ENCODE results near the gene DNAJC19. TPM values are rescaled to one million over a fixed set of nuclear protein-coding genes. Genes with fewer than 3 reads are reported as not detected.

DNAJC19 gene
- total RNA-seq, 2 donors from 2014 or later, result 33.4 to 48.7 TPM

- no peaks in the 10 kb centered on the region for H3K9me3 Mint-ChIP-seq
- peaks cover 4% of the 10 kb centered on the region for H3K4me1 Mint-ChIP-seq
- no peak overlapping the region for H3K4me3 Mint-ChIP-seq
- H3K36me3 Mint-ChIP-seq (ENCODE audit: low read depth), result peaks cover 88% of the 10 kb centered on the region
- no peaks in the 10 kb centered on the region for H3K27me3 Mint-ChIP-seq
- H3K27ac Mint-ChIP-seq, result no peak overlapping the region
- no peak for ATAC-seq (replicated peaks)
Observed at GRCh38 chr3:180981912-180982311, 7.6 kb downstream of the DNAJC19 start.

- H3K9me3 Mint-ChIP-seq, result no peaks in the 10 kb centered on the region
- peak overlapping the region; percentile 46 for H3K27ac Mint-ChIP-seq
- no peaks in the 10 kb centered on the region for H3K4me1 Mint-ChIP-seq
Observed at GRCh38 chr3:180980611-180981010, 8.9 kb downstream of the DNAJC19 start.

GRCh38 chr3:180979961-180980360 is 9.6 kb downstream of the DNAJC19 start:
- no peak for ATAC-seq (replicated peaks)
- Mint-ChIP-seq H3K9me3 (no peaks in the 10 kb centered on the region), H3K36me3 (ENCODE audit: low read depth) (peaks cover 88% of the 10 kb centered on the region), H3K27ac (no peak overlapping the region), H3K27me3 (no peaks in the 10 kb centered on the region), H3K4me1 (no peaks in the 10 kb centered on the region), H3K4me3 (no peak overlapping the region)

More at GRCh38 chr3:180980611-180981010, 8.9 kb downstream of the DNAJC19 start:
- Mint-ChIP-seq H3K27me3 (no peaks in the 10 kb centered on the region), H3K36me3 (ENCODE audit: low read depth) (peaks cover 88% of the 10 kb centered on the region), H3K4me3 (no peak overlapping the region)
- ATAC-seq (replicated peaks), result peak; percentile 74

GRCh38 chr3:180977498-180977897 is 12.0 kb downstream of the DNAJC19 start:
- no peak overlapping the region for H3K27ac Mint-ChIP-seq
- peaks cover 85% of the 10 kb centered on the region for H3K36me3 Mint-ChIP-seq (ENCODE audit: low read depth)
- H3K27me3 Mint-ChIP-seq, result no peaks in the 10 kb centered on the region
- no peak overlapping the region for H3K4me3 Mint-ChIP-seq
- no peaks in the 10 kb centered on the region for H3K9me3 Mint-ChIP-seq
- no peak for ATAC-seq (replicated peaks)
- no peaks in the 10 kb centered on the region for H3K4me1 Mint-ChIP-seq

GRCh38 chr3:180974286-180974685 is 15.2 kb downstream of the DNAJC19 start:
- Mint-ChIP-seq H3K27ac (no peak overlapping the region), H3K27me3 (no peaks in the 10 kb centered on the region), H3K9me3 (no peaks in the 10 kb centered on the region), H3K36me3 (ENCODE audit: low read depth) (peaks cover 88% of the 10 kb centered on the region), H3K4me3 (no peak overlapping the region), H3K4me1 (no peaks in the 10 kb centered on the region)
- ATAC-seq (replicated peaks), result peak; percentile 46

GRCh38 chr3:180973543-180973942 is 16.0 kb downstream of the DNAJC19 start:
- H3K36me3 Mint-ChIP-seq (ENCODE audit: low read depth), result peaks cover 88% of the 10 kb centered on the region
- no peak for ATAC-seq (replicated peaks)
- no peak overlapping the region for H3K27ac Mint-ChIP-seq

GRCh38 chr3:180970931-180971330 is 18.6 kb downstream of the DNAJC19 start:
- ATAC-seq (replicated peaks), result no peak
- Mint-ChIP-seq H3K4me1 (no peaks in the 10 kb centered on the region), H3K4me3 (no peak overlapping the region), H3K9me3 (no peaks in the 10 kb centered on the region), H3K27ac (no peak overlapping the region), H3K36me3 (ENCODE audit: low read depth) (peaks cover 87% of the 10 kb centered on the region), H3K27me3 (no peaks in the 10 kb centered on the region)

More at GRCh38 chr3:180973543-180973942, 16.0 kb downstream of the DNAJC19 start:
- Mint-ChIP-seq H3K27me3 (no peaks in the 10 kb centered on the region), H3K4me3 (no peak overlapping the region), H3K4me1 (no peaks in the 10 kb centered on the region), H3K9me3 (no peaks in the 10 kb centered on the region)

- no peaks in the 10 kb centered on the region for H3K9me3 Mint-ChIP-seq
- H3K4me1 Mint-ChIP-seq, result peaks cover 10% of the 10 kb centered on the region
- H3K27me3 Mint-ChIP-seq, result no peaks in the 10 kb centered on the region
- H3K36me3 Mint-ChIP-seq (ENCODE audit: low read depth), result peaks cover 99% of the 10 kb centered on the region
- H3K4me3 Mint-ChIP-seq, result no peak overlapping the region
- H3K27ac Mint-ChIP-seq, result no peak overlapping the region
- ATAC-seq (replicated peaks), result no peak
Observed at GRCh38 chr3:180962530-180962929, 27.0 kb downstream of the DNAJC19 start.

GRCh38 chr3:180961552-180961951 is 28.0 kb downstream of the DNAJC19 start:
- H3K9me3 Mint-ChIP-seq, result no peaks in the 10 kb centered on the region
- peaks cover 98% of the 10 kb centered on the region for H3K36me3 Mint-ChIP-seq (ENCODE audit: low read depth)
- ATAC-seq (replicated peaks), result no peak
- peaks cover 10% of the 10 kb centered on the region for H3K4me1 Mint-ChIP-seq
- no peaks in the 10 kb centered on the region for H3K27me3 Mint-ChIP-seq
- H3K4me3 Mint-ChIP-seq, result no peak overlapping the region
- H3K27ac Mint-ChIP-seq, result no peak overlapping the region

- Mint-ChIP-seq H3K27ac (no peak overlapping the region), H3K27me3 (no peaks in the 10 kb centered on the region), H3K9me3 (no peaks in the 10 kb centered on the region), H3K4me1 (peaks cover 10% of the 10 kb centered on the region), H3K4me3 (no peak overlapping the region), H3K36me3 (ENCODE audit: low read depth) (peaks cover 98% of the 10 kb centered on the region)
- no peak for ATAC-seq (replicated peaks)
Observed at GRCh38 chr3:180961087-180961486, 28.4 kb downstream of the DNAJC19 start.

GRCh38 chr3:180959691-180960090 is 29.8 kb downstream of the DNAJC19 start:
- Mint-ChIP-seq H3K27ac (peak overlapping the region; percentile 71), H3K4me3 (peak overlapping the region; percentile 10)

GRCh38 chr3:180947761-180948390 is 41.7 kb downstream of the DNAJC19 start:
- H3K4me1 Mint-ChIP-seq, result peaks cover 4% of the 10 kb centered on the region
- no peak overlapping the region for H3K27ac Mint-ChIP-seq
- H3K36me3 Mint-ChIP-seq (ENCODE audit: low read depth), result peaks cover 94% of the 10 kb centered on the region
- H3K27me3 Mint-ChIP-seq, result no peaks in the 10 kb centered on the region
- no peaks in the 10 kb centered on the region for H3K9me3 Mint-ChIP-seq
- no peak for ATAC-seq (replicated peaks)
- H3K4me3 Mint-ChIP-seq, result no peak overlapping the region

More at GRCh38 chr3:180959691-180960090, 29.8 kb downstream of the DNAJC19 start:
- ATAC-seq (replicated peaks), result peak; percentile 88
- H3K4me1 Mint-ChIP-seq, result peaks cover 10% of the 10 kb centered on the region
- peaks cover 96% of the 10 kb centered on the region for H3K36me3 Mint-ChIP-seq (ENCODE audit: low read depth)
- H3K27me3 Mint-ChIP-seq, result no peaks in the 10 kb centered on the region
- H3K9me3 Mint-ChIP-seq, result no peaks in the 10 kb centered on the region

- Mint-ChIP-seq H3K4me3 (no peak overlapping the region), H3K27me3 (no peaks in the 10 kb centered on the region), H3K4me1 (no peaks in the 10 kb centered on the region), H3K9me3 (no peaks in the 10 kb centered on the region), H3K36me3 (ENCODE audit: low read depth) (peaks cover 94% of the 10 kb centered on the region), H3K27ac (no peak overlapping the region)
- no peak for ATAC-seq (replicated peaks)
Observed at GRCh38 chr3:180940826-180941225, 48.7 kb downstream of the DNAJC19 start.

- H3K9me3 Mint-ChIP-seq, result no peaks in the 10 kb centered on the region
- peaks cover 16% of the 10 kb centered on the region for H3K4me1 Mint-ChIP-seq
- no peak for ATAC-seq (replicated peaks)
- H3K36me3 Mint-ChIP-seq (ENCODE audit: low read depth), result peaks cover 76% of the 10 kb centered on the region
- H3K4me3 Mint-ChIP-seq, result no peak overlapping the region
- H3K27ac Mint-ChIP-seq, result no peak overlapping the region
- no peaks in the 10 kb centered on the region for H3K27me3 Mint-ChIP-seq
Observed at GRCh38 chr3:180934638-180935037, 54.9 kb downstream of the DNAJC19 start.
